NCI-H2196 (cell line): ENCODE results near the gene PICK1.

Source experiments
- DNase-seq: peaks from one replicate; lab custom pipeline; 2025; ENCODE audit not compliant: unreplicated experiment; lab: John Stamatoyannopoulos, UW

PICK1 gene

GRCh38 chr22:38049812-38050619, 7.2 kb upstream of the PICK1 start:
- no peak for DNase-seq

- no peak for DNase-seq
Observed at GRCh38 chr22:38050720-38051119, 6.5 kb upstream of the PICK1 start.

DNA sequence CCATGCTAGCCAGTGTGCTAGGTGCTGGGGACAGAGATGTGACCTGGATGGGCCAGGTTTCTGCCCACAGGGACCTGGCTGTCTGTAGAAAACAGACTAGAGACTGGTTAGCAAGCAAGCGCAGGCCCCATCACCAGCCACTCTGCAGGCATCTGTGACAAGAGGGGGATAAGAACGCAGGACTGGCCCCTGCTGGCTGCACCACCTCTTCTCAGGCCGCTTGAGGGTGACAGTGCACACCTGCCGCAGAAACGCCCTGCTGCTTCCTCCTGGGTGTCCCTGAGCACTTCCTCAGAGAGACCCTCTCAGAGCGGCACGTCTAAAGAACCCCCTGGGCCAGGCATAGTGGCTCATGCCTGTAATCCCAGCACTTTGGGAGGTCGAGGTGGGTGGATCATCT, 5.9 kb upstream of the PICK1 start:
- no peak for DNase-seq

DNA sequence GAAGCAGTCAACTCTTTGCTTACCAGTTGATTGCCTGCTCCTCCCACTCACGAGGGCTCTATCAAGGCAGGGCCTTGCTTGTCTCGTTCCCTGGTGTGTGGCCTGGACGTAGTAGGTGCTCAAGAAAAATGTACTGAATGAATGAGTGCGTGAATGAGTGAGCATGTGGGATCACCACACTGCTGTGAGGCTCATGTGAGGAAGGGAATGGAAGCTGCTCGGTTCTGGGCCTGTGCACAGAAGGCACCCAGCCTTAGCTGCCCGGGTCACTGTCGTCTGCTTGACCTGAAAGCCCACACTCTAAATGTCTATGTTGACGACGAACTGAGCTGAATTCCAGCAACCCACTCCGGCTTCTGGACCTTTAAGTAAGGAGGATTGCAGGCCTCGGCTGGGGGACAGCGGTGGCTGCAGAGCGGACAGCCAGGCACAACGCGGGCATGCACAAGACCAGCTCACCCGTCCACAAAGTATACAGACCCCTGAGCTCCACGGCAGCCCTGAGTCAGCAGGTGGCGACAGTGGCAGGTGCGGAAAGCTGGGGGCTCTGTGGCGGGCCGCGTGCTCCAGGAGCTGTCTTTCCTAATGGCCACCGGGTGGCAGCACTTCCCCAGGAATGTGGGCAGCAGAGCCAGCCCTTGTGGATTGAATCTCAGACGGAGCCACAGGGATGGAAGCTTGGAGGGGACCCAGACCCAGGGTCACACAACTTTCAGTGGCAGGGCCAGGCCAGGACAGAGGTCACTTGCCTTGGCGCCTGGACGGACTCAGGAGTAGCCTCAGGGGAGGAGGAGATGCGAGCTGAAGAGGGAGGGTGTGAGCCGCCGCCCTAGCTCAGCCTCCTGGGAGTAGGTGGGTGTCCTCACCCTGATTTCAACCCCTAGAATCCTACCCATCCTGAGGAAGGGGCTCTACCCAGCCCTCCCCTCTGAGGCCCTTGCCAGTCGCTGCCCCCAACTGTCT, 5.0 kb upstream of the PICK1 start:
- peak; percentile 61 for DNase-seq

DNA sequence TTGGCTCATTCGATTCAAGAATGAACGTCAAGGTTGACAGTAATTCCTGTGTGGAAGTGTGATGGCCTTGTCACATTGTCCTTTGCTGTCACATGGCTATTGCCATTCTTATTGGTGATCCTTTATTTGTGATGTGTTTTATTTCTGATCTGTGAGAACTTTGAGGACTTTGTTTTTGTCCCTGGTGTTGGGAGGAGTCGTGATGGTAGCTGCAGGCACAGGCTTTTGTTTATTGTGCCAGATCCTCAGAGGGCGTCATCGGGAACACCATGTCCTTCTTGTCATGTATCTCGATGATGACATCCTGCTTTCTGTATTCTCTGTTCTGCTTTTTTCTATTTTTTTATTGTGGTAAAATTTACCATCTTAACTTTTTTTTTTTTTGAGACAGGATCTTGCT, 5.6 kb downstream of the PICK1 start:
- no peak for DNase-seq

DNA sequence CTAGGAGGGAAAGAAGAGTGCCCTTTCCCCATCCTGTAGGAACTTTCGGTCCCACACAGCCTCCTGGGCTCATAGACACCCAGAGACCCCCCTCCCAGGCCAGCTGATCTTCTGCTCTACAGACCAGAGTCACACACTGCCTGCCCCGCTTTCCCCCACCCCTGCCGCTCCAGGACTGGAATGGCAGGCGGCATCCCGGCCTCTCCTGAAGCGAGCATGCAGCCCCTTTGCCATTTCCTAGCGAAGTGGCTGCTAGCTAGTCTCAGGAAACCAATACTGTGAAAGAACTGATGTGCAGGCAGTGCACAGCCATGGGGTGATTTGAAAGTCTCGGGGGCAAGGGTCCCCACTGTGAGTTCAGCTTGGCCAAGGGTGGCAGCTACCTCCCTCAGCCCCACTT, 8.3 kb downstream of the PICK1 start:
- no peak for DNase-seq

DNA sequence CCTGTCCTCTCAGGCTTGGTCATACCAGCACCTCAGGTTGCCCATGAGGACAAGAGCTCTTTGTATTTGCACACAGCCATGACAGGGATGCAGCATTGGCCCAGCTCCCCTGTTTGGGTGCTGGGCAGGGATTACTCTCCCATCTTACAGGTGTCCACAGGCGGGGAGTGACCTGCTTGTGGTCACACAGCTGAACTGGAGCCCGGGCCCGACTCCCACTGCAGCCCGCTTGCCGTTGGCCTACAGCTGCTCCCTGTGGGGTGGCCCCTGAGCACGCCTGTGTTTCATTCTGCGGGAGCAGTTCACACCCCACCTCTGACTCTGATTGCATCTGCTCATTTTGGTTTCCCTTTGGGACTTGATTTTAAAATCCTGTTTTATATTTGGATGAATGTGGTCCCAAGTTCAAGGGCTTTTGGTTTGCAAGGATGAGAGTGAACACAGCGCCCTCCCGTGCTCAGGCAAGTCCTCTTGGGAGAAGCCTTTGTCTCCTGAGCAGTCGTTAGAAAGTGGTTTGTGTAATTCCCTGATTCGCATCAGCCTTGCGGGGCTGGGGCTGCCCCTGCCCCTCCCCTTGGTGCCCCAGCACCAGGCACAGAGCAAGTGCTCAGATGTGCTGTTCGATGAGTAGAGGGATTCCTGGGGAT, 9.3 kb downstream of the PICK1 start:
- no peak for DNase-seq

DNA sequence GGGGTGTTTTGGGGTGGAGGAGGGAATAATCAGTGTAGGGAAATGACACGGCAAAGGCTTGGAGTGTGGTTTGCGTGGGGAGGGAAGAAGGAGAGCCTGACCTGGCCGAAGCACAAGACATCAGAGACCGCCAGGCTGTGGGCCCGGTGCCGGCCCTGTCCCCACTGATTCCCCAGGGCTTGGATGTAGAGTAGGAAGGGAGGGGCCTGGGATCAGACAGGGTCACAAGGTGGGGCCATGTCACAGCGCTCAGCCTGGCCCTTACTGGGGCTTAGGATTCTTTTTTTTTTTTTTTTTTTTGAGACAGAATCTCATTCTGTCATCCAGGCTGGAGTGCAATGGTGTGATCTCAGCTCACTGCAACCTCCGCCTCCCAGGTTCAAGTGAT, 9.8 kb downstream of the PICK1 start:
- DNase-seq: no peak

GRCh38 chr22:38067761-38068360, 10.7 kb downstream of the PICK1 start:
- no peak for DNase-seq

- no peak for DNase-seq
Observed at GRCh38 chr22:38068641-38069371, 11.6 kb downstream of the PICK1 start.

GRCh38 chr22:38069372-38070249, 12.4 kb downstream of the PICK1 start:
- DNase-seq: no peak

DNA sequence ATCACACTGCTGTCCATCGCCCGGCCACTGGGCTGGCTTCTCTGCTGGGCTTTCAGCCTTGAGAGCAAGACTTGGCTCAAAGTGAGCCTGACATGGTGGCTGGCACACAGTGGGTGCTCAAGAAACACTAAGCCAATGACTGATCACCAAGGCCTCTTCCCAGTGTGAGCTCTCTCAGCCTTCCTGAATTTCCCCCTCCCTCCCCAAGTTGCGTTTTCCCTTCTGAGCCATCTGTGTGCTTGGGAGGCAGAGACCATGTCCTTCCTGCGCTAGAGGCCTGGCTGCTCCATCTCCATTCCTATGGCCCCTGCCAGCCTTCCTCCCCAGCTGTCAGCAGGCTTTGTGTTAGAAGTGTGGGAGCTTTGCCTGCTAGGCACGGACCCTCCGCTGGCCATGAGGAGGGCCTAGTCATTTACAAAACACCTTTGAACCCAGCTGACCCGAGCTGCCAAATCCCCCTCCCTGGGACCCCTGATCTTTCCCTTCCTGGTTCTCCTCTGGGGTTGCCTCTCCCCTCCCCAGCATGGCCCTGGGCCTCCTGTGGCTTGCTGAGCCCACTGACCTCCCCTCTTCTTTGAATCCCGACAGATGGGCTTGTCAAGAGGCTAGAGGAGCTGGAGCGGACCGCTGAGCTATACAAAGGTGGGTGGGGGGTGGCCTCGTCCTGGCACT, 13.2 kb downstream of the PICK1 start:
- DNase-seq: no peak

GRCh38 chr22:38071421-38072321, 14.5 kb downstream of the PICK1 start:
- DNase-seq: no peak

GRCh38 chr22:38072322-38073149, 15.3 kb downstream of the PICK1 start:
- no peak for DNase-seq

DNA sequence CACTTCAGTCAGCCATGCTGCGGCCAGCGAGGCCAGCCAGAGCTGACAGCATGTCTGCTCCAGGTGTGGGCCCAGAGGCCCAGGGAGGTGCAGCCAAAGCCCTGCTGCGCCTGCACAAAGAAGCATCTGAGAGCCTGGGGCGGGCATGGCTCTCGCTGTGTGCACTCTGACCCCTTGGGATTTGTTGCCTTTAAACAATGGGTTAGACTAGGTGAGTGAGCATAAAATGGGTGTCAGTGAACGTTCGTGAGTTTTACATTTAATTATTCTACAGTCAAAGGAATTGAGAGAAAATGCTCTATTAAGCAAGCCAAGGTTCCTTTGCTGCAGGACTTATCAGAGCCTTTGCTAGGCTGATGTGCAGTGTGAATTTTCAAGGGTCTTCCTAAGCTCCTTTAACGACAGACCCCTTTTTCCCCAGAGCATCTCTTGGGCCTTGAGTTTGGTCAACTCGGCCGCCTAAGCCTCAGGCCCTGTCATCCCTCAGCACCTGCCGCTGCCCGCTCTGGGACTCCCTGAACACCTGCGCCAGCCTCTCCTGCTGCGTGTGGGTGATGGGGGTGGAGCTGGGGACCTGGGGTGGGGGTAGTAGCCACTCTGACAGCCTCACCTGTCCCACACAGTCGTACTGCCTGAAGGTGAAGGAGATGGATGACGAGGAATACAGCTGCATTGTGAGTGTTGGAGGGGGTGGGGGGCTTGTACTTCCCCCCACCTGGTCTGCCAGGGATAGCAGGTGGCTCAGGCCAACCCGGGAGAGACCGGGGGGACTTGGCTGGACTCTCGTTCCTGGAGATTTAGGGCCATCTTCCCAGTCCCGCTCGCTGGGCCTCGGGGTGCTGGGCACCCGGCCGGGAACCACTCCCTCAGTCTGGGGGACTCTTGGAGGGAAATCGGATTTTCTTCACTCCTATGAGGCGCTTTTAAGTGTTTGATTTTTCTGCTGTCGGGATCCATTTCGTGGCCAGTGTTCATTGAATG, 16.2 kb downstream of the PICK1 start:
- DNase-seq: no peak
